Muscle layer of duodenum (tissue), 2 donors: ENCODE data around the gene PHF19.

Experiments
- H3K27ac ChIP-seq: one replicate; pipeline ENCODE4 v1.7.0; 2013; ENCODE audit warnings: mild to moderate bottlenecking, low read length
- H3K27me3 ChIP-seq: one replicate; pipeline ENCODE4 v1.7.0; 2013; ENCODE audit warnings: low read depth, mild to moderate bottlenecking, control low read depth, low read length
- H3K36me3 ChIP-seq, 2 donors: one replicate each; pipeline ENCODE4 v1.7.0; 2013; ENCODE audit warnings: low read length in 2 of 2, control low read depth in 1 of 2, mild to moderate bottlenecking in 1 of 2; ENCODE audit not compliant: insufficient read depth in 2 of 2, control insufficient read depth in 1 of 2
- H3K4me1 ChIP-seq, 2 donors: one replicate each; pipeline ENCODE4 v1.7.0; 2013; ENCODE audit warnings: low read length in 2 of 2, mild to moderate bottlenecking in 2 of 2, control low read depth in 1 of 2, moderate library complexity in 1 of 2; ENCODE audit not compliant: insufficient read depth in 2 of 2, control insufficient read depth in 1 of 2
- H3K4me3 ChIP-seq, 2 donors: one replicate each; pipeline ENCODE4 v1.7.0; 2013; ENCODE audit warnings: low read length in 2 of 2, low read depth in 1 of 2, mild to moderate bottlenecking in 1 of 2
- H3K9me3 ChIP-seq, 2 donors: one replicate each; pipeline ENCODE4 v1.7.0; 2013; ENCODE audit warnings: low read length in 2 of 2, control low read depth in 1 of 2, mild to moderate bottlenecking in 1 of 2; ENCODE audit not compliant: control insufficient read depth in 1 of 2
- donor health status: healthy.

Gene PHF19

GRCh38 chr9:120911295-120911837 lies 34.4 kb upstream of the PHF19 start:
- no peak overlapping the region for H3K4me3 ChIP-seq
- H3K27ac ChIP-seq, result no peak overlapping the region
- H3K4me1 ChIP-seq, result peaks cover 0 to 8% of the 10 kb centered on the region in 2 donors
- H3K36me3 ChIP-seq, result peaks cover 0 to 11% of the 10 kb centered on the region in 2 donors
- no peaks in the 10 kb centered on the region for H3K27me3 ChIP-seq
- H3K9me3 ChIP-seq, result no peaks in the 10 kb centered on the region

GRCh38 chr9:120910643-120911042 lies 33.7 kb upstream of the PHF19 start:
- Histone ChIP-seq H3K27me3 (no peaks in the 10 kb centered on the region), H3K4me1 (peaks cover 0 to 8% of the 10 kb centered on the region in 2 donors), H3K4me3 (no peak overlapping the region), H3K27ac (no peak overlapping the region), H3K36me3 (peaks cover 0 to 11% of the 10 kb centered on the region in 2 donors), H3K9me3 (no peaks in the 10 kb centered on the region)

DNA sequence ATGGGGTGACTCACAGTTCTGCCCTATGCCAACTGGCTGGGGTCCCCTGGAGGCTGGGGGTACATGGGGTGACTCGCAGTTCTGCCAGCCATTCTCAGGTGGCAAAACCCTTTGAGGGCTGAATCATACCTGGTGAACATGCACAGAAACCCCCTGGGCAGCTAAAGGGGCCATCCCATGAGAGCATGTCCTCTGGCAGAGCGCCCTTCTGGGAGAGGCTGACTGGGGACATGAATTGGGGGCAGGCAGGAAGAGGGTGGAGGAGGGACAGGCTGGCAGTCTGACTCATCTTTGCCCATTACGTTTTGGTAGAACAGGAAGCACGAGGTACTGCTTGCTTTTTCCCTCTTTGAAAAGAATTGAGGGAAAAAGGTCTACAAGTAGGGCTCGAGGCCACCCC lies 32.9 kb upstream of the PHF19 start:
- no peak overlapping the region for H3K27ac ChIP-seq
- H3K27me3 ChIP-seq, result no peaks in the 10 kb centered on the region
- no peak overlapping the region for H3K4me3 ChIP-seq
- no peaks in the 10 kb centered on the region for H3K9me3 ChIP-seq
- H3K36me3 ChIP-seq, result peaks cover 0 to 11% of the 10 kb centered on the region in 2 donors
- H3K4me1 ChIP-seq, result peaks cover 0 to 8% of the 10 kb centered on the region in 2 donors

DNA sequence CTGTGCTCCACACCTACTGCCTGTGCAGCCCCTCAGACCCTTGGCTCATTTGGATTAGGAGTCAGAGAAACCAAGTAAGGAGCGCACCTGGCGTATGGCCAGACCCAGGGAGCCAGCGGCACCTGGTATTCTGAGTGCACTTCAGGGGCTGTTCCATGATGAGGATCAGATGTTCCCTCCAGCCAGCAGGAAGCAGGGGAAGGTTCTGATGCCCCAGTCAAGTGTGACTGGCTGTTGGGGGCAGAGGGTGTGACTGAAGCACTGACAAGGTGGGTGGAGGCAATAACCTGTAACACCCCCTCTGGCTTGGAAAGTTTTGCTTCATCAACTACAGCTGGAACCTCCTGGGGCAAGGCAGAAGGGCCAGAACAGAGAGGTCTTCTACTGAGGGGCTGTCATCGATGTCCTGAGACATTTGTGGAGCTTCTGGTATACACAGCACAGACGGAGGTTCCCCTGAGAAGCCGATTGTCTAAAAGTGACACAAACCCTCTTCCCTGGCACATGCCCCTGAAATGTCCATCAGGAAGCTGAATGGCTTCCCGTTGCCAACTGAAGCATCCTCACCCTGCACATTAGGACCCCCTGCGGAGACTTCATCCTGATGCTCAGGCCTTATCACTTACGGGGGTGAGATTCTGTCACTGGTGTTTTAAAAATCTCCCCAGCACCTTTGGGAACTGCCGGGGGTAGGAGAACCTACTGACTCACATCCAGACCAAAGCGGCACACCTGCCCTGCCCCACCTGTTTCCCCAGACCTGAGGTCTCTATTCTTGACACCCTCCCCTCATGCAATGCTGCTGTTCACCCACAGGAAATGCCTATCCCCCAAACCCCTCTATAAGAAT lies 28.6 kb upstream of the PHF19 start:
- H3K36me3 ChIP-seq, result peaks cover 0 to 7% of the 10 kb centered on the region in 2 donors
- H3K27ac ChIP-seq, result no peak overlapping the region
- no peaks in the 10 kb centered on the region for H3K27me3 ChIP-seq
- no peaks in the 10 kb centered on the region for H3K4me1 ChIP-seq
- H3K4me3 ChIP-seq, result no peak overlapping the region
- no peaks in the 10 kb centered on the region for H3K9me3 ChIP-seq

GRCh38 chr9:120904978-120905301 lies 28.0 kb upstream of the PHF19 start:
- H3K4me3 ChIP-seq, result no peak overlapping the region
- H3K27ac ChIP-seq, result no peak overlapping the region
- no peaks in the 10 kb centered on the region for H3K4me1 ChIP-seq
- H3K9me3 ChIP-seq, result no peaks in the 10 kb centered on the region
- H3K27me3 ChIP-seq, result no peaks in the 10 kb centered on the region
- H3K36me3 ChIP-seq, result peaks cover 0 to 7% of the 10 kb centered on the region in 2 donors

GRCh38 chr9:120904061-120904977 lies 27.3 kb upstream of the PHF19 start:
- Histone ChIP-seq H3K27me3 (no peaks in the 10 kb centered on the region), H3K9me3 (no peaks in the 10 kb centered on the region), H3K36me3 (peaks cover 0 to 7% of the 10 kb centered on the region in 2 donors), H3K4me1 (no peaks in the 10 kb centered on the region), H3K27ac (no peak overlapping the region), H3K4me3 (no peak overlapping the region)

DNA sequence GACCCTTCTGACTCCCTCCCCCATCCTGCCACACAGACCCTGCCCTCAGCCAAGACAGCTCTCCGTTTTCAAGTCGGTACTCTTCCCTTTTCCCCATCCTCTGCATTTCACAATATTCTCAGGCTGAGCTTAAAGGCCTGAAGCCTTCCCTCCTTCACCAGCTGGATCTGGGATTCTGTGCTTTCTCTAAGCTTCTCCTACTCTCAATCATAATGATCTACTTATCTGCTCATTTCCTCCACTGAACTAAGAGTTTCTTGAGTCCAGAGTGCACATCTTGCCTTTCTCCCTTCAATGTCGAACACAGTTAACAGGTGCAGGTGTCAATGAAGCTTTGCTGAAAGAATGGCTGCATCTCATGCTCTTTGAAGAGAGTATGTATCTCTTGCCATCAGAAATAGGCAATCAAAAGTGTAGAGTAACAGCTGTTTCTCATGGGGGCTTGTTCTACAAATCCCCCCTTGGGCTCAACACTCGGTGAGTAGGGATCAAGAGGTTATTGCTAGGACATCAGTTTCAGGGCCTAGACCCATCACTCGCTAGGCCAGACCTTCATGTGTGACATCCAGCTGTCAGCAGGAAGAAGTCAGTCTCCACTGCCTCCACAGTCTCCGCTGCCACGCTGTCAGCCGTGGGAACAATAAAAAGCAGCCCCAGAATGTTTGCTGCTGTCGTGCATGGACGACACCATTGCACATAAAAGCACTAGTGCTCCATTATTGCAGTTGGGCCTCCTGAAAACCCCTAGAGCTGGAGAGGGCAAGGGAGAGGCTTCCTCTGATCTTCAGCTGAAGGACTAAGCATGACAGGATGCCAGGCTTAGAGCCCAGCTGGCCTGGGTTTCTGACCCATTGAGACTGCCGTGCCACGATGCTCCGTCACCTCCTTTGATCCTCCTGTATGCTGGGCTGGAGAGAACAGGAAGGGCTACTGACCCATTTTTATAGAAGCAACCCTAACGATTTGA lies 25.9 kb upstream of the PHF19 start:
- Histone ChIP-seq H3K4me1 (no peaks in the 10 kb centered on the region), H3K36me3 (peaks cover 0 to 7% of the 10 kb centered on the region in 2 donors), H3K4me3 (no peak overlapping the region), H3K27me3 (no peaks in the 10 kb centered on the region), H3K27ac (no peak overlapping the region), H3K9me3 (no peaks in the 10 kb centered on the region)

GRCh38 chr9:120901755-120902568 lies 25.0 kb upstream of the PHF19 start:
- no peak overlapping the region for H3K27ac ChIP-seq
- H3K4me1 ChIP-seq, result peaks cover 0 to 4% of the 10 kb centered on the region in 2 donors
- no peaks in the 10 kb centered on the region for H3K9me3 ChIP-seq
- no peaks in the 10 kb centered on the region for H3K27me3 ChIP-seq
- H3K4me3 ChIP-seq, result no peak overlapping the region
- peaks cover 0 to 7% of the 10 kb centered on the region in 2 donors for H3K36me3 ChIP-seq

DNA sequence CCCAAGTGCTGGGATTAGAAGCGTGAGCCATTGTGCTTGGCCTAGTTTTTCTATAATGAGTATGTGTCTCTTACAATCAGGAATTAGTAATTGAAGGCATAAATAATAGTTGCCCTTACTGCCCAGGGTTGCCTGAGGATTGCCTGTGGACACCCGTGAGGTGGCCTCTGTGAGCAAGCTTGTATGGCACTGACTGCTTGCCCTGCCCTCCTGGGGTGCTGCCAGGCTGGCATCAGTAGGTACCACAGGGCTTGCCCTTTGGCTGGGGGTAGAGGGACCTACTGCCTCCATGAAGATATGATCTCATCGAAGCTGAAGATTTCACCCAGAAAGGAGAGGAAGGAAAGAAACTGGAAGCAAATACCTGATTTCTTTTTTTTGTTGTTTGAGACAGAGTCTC lies 23.8 kb upstream of the PHF19 start:
- H3K4me3 ChIP-seq, result no peak overlapping the region

GRCh38 chr9:120899490-120900068 lies 22.6 kb upstream of the PHF19 start:
- H3K27me3 ChIP-seq, result no peaks in the 10 kb centered on the region
- H3K27ac ChIP-seq, result no peak overlapping the region
- H3K36me3 ChIP-seq, result peaks cover 0 to 4% of the 10 kb centered on the region in 2 donors
- H3K4me1 ChIP-seq, result peaks cover 2 to 5% of the 10 kb centered on the region in 2 donors
- H3K4me3 ChIP-seq, result no peak overlapping the region
- no peaks in the 10 kb centered on the region for H3K9me3 ChIP-seq

More for the DNA sequence above, 23.8 kb upstream of the PHF19 start:
- Histone ChIP-seq H3K9me3 (no peaks in the 10 kb centered on the region), H3K27ac (no peak overlapping the region), H3K36me3 (peaks cover 0 to 7% of the 10 kb centered on the region in 2 donors), H3K4me1 (peaks cover 0 to 5% of the 10 kb centered on the region in 2 donors), H3K27me3 (no peaks in the 10 kb centered on the region)
